ENCODE results near the gene SPATS1. TPM values are rescaled to one million over a fixed set of nuclear protein-coding genes. Genes with fewer than 3 reads are reported as not detected.
"Not testable (repeated sequence)": the region's sequence is repeated elsewhere in the genome, so short reads cannot be mapped to it uniquely, and the experiment has no call there.

Gene SPATS1
- total RNA-seq, 4 donors from 2014 or later, result not detected

DNA sequence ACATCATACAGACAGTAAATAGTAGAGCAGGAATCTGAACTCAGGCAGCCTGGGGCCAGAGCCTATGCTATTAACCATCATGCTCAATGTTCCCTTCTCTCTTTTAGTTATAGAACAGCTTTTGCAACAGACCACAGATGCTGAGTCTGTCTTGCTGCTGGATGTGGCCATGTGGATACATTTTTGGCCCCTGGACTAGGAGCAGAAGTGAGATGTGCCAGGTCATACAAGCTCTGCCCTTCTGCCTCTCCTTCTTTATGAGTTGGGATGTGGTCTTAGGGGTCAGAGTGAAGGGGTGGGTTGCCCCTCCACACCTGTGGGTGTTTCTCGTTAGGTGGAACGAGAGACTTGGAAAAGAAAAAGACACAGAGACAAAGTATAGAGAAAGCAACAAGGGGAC lies 14.7 kb upstream of the SPATS1 start:
- H3K4me3 ChIP-seq, result no peak overlapping the region
- no peak for DNase-seq
- no peaks in the 10 kb centered on the region for H3K4me1 ChIP-seq
- intact Hi-C loops (cut with DNase I), result no loop called here
- H3K9me3 ChIP-seq, result no peaks in the 10 kb centered on the region
- 60 to 87% methylated on average over 1 to 2 of the region's 2 CpGs for WGBS, 2 donors
- H3K27me3 ChIP-seq, result peaks cover 0 to 52% (median 0%) of the 10 kb centered on the region in 4 donors
- H3K36me3 ChIP-seq, result no peaks in the 10 kb centered on the region
- no peak overlapping the region for H3K27ac ChIP-seq
- TF ChIP-seq POLR2A (IDR thresholded peaks at IDR 0.05), result no peak
- TF ChIP-seq, protein P1, sequence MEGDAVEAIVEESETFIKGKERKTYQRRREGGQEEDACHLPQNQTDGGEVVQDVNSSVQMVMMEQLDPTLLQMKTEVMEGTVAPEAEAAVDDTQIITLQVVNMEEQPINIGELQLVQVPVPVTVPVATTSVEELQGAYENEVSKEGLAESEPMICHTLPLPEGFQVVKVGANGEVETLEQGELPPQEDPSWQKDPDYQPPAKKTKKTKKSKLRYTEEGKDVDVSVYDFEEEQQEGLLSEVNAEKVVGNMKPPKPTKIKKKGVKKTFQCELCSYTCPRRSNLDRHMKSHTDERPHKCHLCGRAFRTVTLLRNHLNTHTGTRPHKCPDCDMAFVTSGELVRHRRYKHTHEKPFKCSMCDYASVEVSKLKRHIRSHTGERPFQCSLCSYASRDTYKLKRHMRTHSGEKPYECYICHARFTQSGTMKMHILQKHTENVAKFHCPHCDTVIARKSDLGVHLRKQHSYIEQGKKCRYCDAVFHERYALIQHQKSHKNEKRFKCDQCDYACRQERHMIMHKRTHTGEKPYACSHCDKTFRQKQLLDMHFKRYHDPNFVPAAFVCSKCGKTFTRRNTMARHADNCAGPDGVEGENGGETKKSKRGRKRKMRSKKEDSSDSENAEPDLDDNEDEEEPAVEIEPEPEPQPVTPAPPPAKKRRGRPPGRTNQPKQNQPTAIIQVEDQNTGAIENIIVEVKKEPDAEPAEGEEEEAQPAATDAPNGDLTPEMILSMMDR (IDR thresholded peaks at IDR 0.05), result no peak

DNA sequence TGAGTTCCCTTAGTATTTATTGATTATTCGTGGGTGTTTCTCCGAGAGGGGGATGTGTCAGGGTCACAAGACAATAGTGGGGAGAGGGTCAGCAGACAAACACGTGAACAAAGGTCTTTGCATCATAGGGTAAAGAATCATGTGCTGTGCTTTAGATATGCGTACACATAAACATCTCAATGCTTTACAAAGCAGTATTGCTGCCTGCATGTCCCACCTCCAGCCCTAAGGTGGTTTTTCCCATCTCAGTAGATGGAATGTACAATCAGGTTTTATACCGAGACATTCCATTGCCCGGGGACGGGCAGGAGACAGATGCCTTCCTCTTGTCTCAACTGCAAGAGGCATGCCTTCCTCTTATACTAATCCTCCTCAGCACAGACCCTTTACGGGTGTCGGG lies 14.2 kb upstream of the SPATS1 start:
- H3K27ac ChIP-seq; H3K36me3 ChIP-seq; intact Hi-C loops (cut with DNase I); DNase-seq; H3K4me1 ChIP-seq; H3K4me3 ChIP-seq; H3K9me3 ChIP-seq: not testable (repeated sequence)
- peaks cover 0 to 52% (median 0%) of the 10 kb centered on the region in 4 donors for H3K27me3 ChIP-seq
- 40 to 63% methylated on average over 7 of the region's 9 CpGs for WGBS, 2 donors

DNA sequence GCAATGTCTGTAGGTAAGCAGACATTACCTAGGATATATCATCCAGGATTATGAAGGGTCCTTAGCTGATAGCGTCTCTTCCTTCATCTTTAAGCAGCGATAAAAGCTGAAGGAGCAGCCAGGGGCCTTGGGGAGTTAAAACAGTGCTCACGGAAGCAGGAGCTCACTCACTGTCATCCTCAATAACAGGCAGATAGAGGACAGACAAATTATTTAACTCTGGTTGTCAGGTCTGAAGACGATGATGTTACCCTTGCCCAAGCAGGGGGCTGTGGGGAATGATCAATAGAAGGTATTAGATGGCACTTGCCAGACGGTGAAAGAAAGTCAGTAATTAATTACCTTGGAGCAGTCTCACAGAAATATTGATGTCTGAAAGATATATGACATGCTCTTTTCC lies 12.6 kb upstream of the SPATS1 start:
- no peak for DNase-seq
- WGBS, 2 donors, result 64 to 67% methylated on average over 5 of the region's 5 CpGs
- intact Hi-C loops (cut with DNase I), result no loop called here

DNA sequence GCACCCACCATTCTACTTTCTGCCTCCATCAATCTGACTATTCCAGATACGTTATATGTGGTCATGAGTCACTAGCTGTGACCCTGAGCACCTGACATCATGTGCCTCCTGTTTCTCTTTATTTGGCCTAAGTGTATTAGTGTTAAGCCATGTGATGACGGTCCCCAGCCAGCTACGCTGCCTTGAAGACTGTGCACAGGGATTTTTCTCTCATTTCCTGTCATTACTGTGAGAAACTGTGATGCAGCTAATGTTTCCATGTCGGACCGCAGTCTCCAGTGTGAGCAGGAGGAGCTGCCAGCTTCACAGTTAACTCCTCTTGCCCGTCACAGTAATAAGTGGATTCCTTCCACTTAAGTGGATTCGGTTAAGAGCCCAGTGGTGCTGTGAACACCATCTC lies 9.9 kb upstream of the SPATS1 start:
- no peaks in the 10 kb centered on the region for H3K4me1 ChIP-seq
- no peaks in the 10 kb centered on the region for H3K9me3 ChIP-seq
- no peaks in the 10 kb centered on the region for H3K36me3 ChIP-seq
- H3K27me3 ChIP-seq, result peaks cover 0 to 60% (median 0%) of the 10 kb centered on the region in 4 donors
- 56% methylated on average over 7 of the region's 7 CpGs for WGBS, 2 donors
- no peak overlapping the region for H3K4me3 ChIP-seq
- TF ChIP-seq POLR2A (IDR thresholded peaks at IDR 0.05), result no peak
- TF ChIP-seq, protein P1 (IDR thresholded peaks at IDR 0.05), result no peak
- no peak for DNase-seq
- intact Hi-C loops (cut with DNase I), result no loop called here
- H3K27ac ChIP-seq, result no peak overlapping the region

More for the DNA sequence above, 12.6 kb upstream of the SPATS1 start:
- H3K9me3 ChIP-seq, result no peaks in the 10 kb centered on the region
- no peaks in the 10 kb centered on the region for H3K36me3 ChIP-seq
- TF ChIP-seq, protein P1 (IDR thresholded peaks at IDR 0.05), result no peak
- no peak for TF ChIP-seq POLR2A (IDR thresholded peaks at IDR 0.05)
- peaks cover 0 to 58% (median 0%) of the 10 kb centered on the region in 4 donors for H3K27me3 ChIP-seq
- H3K27ac ChIP-seq, result no peak overlapping the region
- no peaks in the 10 kb centered on the region for H3K4me1 ChIP-seq
- no peak overlapping the region for H3K4me3 ChIP-seq

DNA sequence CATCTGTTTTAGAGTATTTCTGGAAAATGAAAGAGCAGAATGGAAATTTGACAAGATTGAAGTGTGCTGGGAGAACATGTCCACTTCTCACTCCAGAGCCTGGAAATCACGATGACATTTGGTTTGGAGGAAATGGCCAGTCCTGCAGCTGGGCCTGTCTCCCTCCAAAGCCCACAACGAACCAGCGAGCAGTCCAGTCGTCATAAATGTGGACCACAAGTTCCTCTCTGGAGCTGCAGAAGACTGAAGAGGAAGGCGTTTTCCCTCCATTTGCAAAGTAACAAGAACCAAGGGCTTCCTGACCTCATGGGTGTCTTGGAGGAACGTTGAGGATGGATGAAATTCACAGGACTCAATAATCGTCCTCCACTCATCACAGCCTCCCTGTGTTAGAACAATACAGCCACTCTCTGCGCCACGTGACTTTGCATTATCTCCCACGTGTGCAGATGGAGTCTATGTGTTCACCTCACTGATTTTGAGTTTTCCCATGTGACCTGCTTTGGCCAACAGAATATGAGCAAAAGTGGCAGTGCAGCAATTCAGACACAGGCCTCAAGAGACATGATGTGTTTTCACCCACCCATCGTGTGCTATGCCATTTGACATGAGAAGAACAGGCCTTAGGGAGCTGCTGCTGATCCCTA lies 9.1 kb upstream of the SPATS1 start:
- TF ChIP-seq, protein P1 (IDR thresholded peaks at IDR 0.05), result no peak
- TF ChIP-seq POLR2A (IDR thresholded peaks at IDR 0.05), result no peak
- Histone ChIP-seq H3K4me3 (no peak overlapping the region), H3K27me3 (peaks cover 0 to 54% (median 0%) of the 10 kb centered on the region in 4 donors), H3K36me3 (no peaks in the 10 kb centered on the region), H3K4me1 (no peaks in the 10 kb centered on the region), H3K27ac (no peak overlapping the region), H3K9me3 (no peaks in the 10 kb centered on the region)
- no peak for DNase-seq
- 57 to 64% methylated on average over 9 to 10 of the region's 11 CpGs for WGBS, 2 donors
- intact Hi-C loops (cut with DNase I), result no loop called here

DNA sequence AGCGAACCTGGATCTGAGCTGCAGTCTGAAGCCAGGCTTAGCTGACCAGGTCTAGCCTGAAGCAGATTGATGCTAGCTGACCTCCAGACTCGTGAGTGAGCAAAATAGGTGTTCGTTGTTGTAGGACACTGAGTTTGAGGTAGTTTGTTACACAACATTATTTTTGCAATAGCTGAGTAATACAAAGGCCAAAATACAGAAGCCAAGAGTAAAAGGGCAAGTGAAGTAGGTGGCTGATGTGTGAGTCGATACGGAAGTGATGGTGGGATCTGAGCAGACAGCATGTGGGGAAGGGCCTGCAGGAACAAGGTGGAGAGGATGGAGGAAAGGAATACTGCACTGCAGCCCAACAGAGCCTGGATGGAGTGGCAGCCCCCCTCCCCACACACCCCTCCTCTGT lies 8.5 kb upstream of the SPATS1 start:
- intact Hi-C loops (cut with DNase I), result no loop called here
- Histone ChIP-seq H3K9me3 (no peaks in the 10 kb centered on the region), H3K36me3 (no peaks in the 10 kb centered on the region), H3K27ac (no peak overlapping the region), H3K27me3 (peaks cover 0 to 52% (median 0%) of the 10 kb centered on the region in 4 donors), H3K4me1 (no peaks in the 10 kb centered on the region), H3K4me3 (no peak overlapping the region)
- no peak for DNase-seq
- WGBS, 2 donors, result 81 to 82% methylated on average over 5 of the region's 5 CpGs
- TF ChIP-seq, protein P1 (IDR thresholded peaks at IDR 0.05), result no peak
- TF ChIP-seq POLR2A (IDR thresholded peaks at IDR 0.05), result no peak

All from esophagus squamous epithelium (tissue), 5 donors.